ENCODE data around the gene MSI2.

- TF ChIP-seq CTCF (IDR thresholded peaks at IDR 0.05; ENCODE audit: insufficient read depth, low read depth, low read length) (no peak), EZH2 (IDR thresholded peaks at IDR 0.05; ENCODE audit: insufficient read depth, low read length) (no peak)
Measured at GRCh38 chr17:57372156-57372555, 115.8 kb downstream of the MSI2 start.
